Loucy (cell line): Measurements from ENCODE around the gene SUSD5.

Experiments
- EZH2phosphoT487 ChIP-seq: fragments of 200-600 bp; IDR thresholded peaks from 2 replicates; pipeline ENCODE4 v1.6.1; 2018; ENCODE audit warnings: antibody characterized with exemption, mild to moderate bottlenecking, moderate library complexity, borderline replicate concordance
- TF ChIP-seq, protein P1 (sequence below): fragments of 200-600 bp; sonication (generic); conservative IDR thresholded peaks from 2 replicates; pipeline ENCODE4 v1.5.1; 2014; ENCODE audit warnings: mild to moderate bottlenecking, antibody characterized with exemption, low read length

DNA sequence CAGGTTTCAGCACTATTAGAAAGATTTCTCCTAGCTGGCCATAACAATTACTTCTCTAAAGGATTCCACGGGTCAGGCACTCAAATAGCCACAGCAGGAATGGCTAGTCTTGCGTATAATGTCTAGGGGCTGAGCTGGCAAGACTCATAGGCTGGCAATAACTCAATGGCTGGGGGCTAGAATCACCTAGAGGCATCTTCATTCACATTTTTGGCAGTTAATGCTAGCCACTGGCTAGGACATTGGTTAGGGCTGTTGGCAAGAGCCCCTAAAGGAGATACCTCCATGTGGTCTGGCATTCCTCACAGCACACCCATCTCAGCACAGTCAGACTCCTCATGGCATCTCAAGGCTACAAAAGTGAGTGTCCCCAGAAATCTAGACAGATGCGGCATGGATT is 6.2 kb downstream of the SUSD5 start:
- TF ChIP-seq, protein P1, sequence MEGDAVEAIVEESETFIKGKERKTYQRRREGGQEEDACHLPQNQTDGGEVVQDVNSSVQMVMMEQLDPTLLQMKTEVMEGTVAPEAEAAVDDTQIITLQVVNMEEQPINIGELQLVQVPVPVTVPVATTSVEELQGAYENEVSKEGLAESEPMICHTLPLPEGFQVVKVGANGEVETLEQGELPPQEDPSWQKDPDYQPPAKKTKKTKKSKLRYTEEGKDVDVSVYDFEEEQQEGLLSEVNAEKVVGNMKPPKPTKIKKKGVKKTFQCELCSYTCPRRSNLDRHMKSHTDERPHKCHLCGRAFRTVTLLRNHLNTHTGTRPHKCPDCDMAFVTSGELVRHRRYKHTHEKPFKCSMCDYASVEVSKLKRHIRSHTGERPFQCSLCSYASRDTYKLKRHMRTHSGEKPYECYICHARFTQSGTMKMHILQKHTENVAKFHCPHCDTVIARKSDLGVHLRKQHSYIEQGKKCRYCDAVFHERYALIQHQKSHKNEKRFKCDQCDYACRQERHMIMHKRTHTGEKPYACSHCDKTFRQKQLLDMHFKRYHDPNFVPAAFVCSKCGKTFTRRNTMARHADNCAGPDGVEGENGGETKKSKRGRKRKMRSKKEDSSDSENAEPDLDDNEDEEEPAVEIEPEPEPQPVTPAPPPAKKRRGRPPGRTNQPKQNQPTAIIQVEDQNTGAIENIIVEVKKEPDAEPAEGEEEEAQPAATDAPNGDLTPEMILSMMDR, result no peak
- no peak for TF ChIP-seq EZH2phosphoT487
